Gastroesophageal sphincter (tissue), 4 donors: ENCODE measurements around the gene SNX14. TPM values are rescaled to one million over a fixed set of nuclear protein-coding genes. Genes with fewer than 3 reads are reported as not detected.

ENCODE experiments used
- ATAC-seq: fragments of 150-250 bp; one replicate; pipeline ENCODE4 v1.9.1; 2016; ENCODE audit warnings: mild to moderate bottlenecking, moderate library complexity
- H3K27ac ChIP-seq, 4 donors: fragments of 200-600 bp; sonication (generic) in 3 of 4; 1 replicate in 3 of 4; 2 replicates in 1 of 4; pipeline ENCODE4 v1.5.1; 2016 to 2019
- H3K27me3 ChIP-seq: fragments of 200-600 bp; sonication (generic); one replicate; pipeline ENCODE4 v1.5.1; 2019
- H3K36me3 ChIP-seq, 2 donors: fragments of 200-600 bp; sonication (generic); one replicate each; pipeline ENCODE4 v1.5.1; 2019; ENCODE audit warnings: control low read depth in 1 of 2
- H3K4me1 ChIP-seq, 3 donors: fragments of 200-600 bp; sonication (generic); 1 replicate in 2 of 3; 2 replicates in 1 of 3; pipeline ENCODE4 v1.5.1; 2016 to 2019; ENCODE audit warnings: control low read depth in 2 of 3
- H3K4me3 ChIP-seq, 2 donors: fragments of 200-600 bp; sonication (generic); one replicate each; pipeline ENCODE4 v1.5.1; 2019; ENCODE audit warnings: mild to moderate bottlenecking in 1 of 2, moderate library complexity in 1 of 2
- H3K9me3 ChIP-seq, 3 donors: fragments of 200-600 bp; sonication (generic); one replicate each; pipeline ENCODE4 v1.5.1; 2017 to 2019; ENCODE audit warnings: control low read depth in 2 of 3
- EP300 ChIP-seq: sonication (generic); formaldehyde crosslinking; IDR thresholded peaks from one replicate; pipeline ENCODE4 v1.6.1; 2017; ENCODE audit warnings: antibody characterized with exemption, mild to moderate bottlenecking
- POLR2A ChIP-seq, 2 donors: fragments of 450-650 bp; IDR thresholded peaks; one replicate each; pipeline ENCODE4 v1.6.1; 2017; ENCODE audit warnings: antibody characterized with exemption in 2 of 2, mild to moderate bottlenecking in 2 of 2, moderate library complexity in 1 of 2
- POLR2AphosphoS5 ChIP-seq: sonication (generic); formaldehyde crosslinking; IDR thresholded peaks from one replicate; pipeline ENCODE4 v1.6.1; 2017; ENCODE audit warnings: antibody characterized with exemption
- WGBS, 2 donors: methylation state at CpG; one replicate each; pipeline ENCODE4 v1.1.5; 2018; ENCODE audit warnings: low coverage in 1 of 2; 5-methylcytosine and 5-hydroxymethylcytosine counted together
- total RNA-seq, 4 donors: library from RNA; depleted of rRNA; stranded (reverse); fragments of >200 nt; gene quantifications; one replicate each; pipeline ENCODE4 v1.1.0, GENCODE V29; 2016
- TF ChIP-seq, protein P1 (sequence below), 4 experiments: fragments of 200-600 bp in 2 of 4; fragments of 450-650 bp in 2 of 4; sonication (generic) in 1 of 4; IDR thresholded peaks; one replicate each; pipeline ENCODE4 v1.5.1; 2017 to 2019; ENCODE audit warnings: antibody characterized with exemption in 4 of 4, mild to moderate bottlenecking in 2 of 4, moderate library complexity in 2 of 4

SNX14 gene
- total RNA-seq, 4 donors from 2014 or later = 28.7 to 105 (median 48.8) TPM

DNA sequence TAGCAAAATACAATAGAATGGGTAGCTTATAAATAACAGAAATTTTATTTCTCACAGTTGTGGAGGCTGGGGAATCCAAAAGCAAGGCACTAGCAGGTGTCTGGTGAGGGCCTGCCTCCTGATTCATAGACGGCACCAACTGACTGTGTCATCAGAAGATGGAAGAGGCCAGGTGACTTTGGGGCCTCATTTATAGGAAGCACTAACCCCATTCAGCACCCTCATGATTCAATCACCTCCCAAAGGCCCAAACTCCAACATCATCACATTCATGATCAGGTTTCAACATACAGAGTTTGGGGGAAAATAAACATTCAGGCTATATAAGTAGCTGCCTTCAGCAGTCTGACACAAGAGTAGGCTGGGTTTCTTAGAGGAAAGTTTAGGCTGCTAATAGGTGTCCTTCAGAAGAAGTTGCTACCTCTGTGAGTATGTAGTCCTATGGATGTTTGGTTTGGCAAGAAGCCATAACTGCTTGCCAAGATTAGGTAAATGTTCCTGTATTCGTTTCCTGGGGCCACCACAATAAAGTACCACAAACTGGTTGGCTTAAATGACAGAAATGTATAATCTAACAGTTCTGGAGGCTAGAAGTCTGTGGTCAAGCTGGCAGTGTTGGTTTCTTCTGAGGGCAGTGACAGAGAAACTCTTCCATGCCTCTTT is 94.9 kb downstream of the SNX14 start:
- no peaks in the 10 kb centered on the region for H3K27me3 ChIP-seq
- H3K4me3 ChIP-seq = no peak overlapping the region
- peaks cover 0 to 26% of the 10 kb centered on the region in 2 donors for H3K36me3 ChIP-seq
- no peaks in the 10 kb centered on the region for H3K9me3 ChIP-seq
- no peaks in the 10 kb centered on the region for H3K4me1 ChIP-seq
- TF ChIP-seq POLR2A (IDR thresholded peaks at IDR 0.05) = no peak
- TF ChIP-seq, protein P1, sequence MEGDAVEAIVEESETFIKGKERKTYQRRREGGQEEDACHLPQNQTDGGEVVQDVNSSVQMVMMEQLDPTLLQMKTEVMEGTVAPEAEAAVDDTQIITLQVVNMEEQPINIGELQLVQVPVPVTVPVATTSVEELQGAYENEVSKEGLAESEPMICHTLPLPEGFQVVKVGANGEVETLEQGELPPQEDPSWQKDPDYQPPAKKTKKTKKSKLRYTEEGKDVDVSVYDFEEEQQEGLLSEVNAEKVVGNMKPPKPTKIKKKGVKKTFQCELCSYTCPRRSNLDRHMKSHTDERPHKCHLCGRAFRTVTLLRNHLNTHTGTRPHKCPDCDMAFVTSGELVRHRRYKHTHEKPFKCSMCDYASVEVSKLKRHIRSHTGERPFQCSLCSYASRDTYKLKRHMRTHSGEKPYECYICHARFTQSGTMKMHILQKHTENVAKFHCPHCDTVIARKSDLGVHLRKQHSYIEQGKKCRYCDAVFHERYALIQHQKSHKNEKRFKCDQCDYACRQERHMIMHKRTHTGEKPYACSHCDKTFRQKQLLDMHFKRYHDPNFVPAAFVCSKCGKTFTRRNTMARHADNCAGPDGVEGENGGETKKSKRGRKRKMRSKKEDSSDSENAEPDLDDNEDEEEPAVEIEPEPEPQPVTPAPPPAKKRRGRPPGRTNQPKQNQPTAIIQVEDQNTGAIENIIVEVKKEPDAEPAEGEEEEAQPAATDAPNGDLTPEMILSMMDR (IDR thresholded peaks at IDR 0.05) = no peak
- TF ChIP-seq POLR2AphosphoS5 = no peak
- no peak for TF ChIP-seq EP300
- ATAC-seq = no peak
- no peak overlapping the region for H3K27ac ChIP-seq
- WGBS, 2 donors = 43 to 71% methylated on average over 1 to 2 of the region's 2 CpGs

DNA sequence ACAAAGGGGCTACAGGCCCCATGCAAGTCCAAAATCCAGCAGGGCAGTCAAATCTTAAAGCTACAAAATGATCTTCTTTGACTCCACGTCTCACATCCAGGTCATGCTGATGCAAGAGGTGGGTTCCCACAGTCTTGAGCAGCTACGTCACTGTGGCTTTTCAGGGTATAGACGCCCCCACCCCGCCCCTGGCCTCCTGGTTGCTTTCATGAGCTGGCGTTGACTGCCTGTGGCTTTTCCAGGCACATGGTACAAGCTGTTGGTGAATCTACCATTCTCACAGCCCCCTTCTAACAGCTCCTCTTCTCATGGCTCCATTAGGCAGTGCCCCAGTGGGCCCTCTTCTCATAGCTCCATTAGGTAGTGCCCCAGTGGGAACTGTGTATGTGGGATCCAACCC is 96.8 kb downstream of the SNX14 start:
- no peak overlapping the region for H3K4me3 ChIP-seq
- peaks cover 0 to 11% of the 10 kb centered on the region in 2 donors for H3K36me3 ChIP-seq
- WGBS, 2 donors = 92 to 96% methylated on average over 3 to 5 of the region's 5 CpGs
- no peak for ATAC-seq
- H3K27me3 ChIP-seq = no peaks in the 10 kb centered on the region
- H3K4me1 ChIP-seq = no peaks in the 10 kb centered on the region
- no peak overlapping the region for H3K27ac ChIP-seq
- TF ChIP-seq POLR2AphosphoS5 = no peak
- TF ChIP-seq EP300 = no peak
- TF ChIP-seq, protein P1 (IDR thresholded peaks at IDR 0.05) = no peak
- TF ChIP-seq POLR2A (IDR thresholded peaks at IDR 0.05) = no peak
- no peaks in the 10 kb centered on the region for H3K9me3 ChIP-seq

DNA sequence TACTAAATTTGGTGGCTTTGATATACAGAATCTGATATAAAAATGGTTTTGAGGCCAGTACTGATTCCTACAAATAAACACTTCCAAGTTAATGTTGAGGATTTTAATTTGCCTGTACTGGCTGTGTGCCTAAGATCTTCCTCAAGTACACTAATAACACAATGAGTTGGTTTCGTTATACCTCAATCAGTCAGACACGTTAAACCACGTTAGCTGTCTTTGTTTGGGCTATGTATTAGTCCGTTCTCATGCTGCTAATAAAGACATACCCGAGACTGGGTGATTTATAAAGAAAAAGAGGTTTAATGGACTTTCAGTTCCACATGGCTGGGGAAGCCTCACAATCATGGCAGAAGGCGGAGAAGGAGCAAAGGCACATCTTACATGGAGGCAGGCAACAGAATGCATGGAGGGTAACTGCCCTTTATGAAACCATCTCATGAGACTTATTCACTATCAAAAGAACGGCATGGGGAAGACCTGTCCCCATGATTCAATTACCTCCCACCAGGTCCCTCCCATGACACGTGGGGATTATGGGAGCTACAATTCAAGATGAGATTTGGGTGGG is 97.6 kb downstream of the SNX14 start:
- Histone ChIP-seq H3K9me3 (no peaks in the 10 kb centered on the region), H3K36me3 (peaks cover 0 to 3% of the 10 kb centered on the region in 2 donors), H3K4me1 (no peaks in the 10 kb centered on the region), H3K27me3 (no peaks in the 10 kb centered on the region), H3K4me3 (no peak overlapping the region), H3K27ac (no peak overlapping the region)
- no peak for TF ChIP-seq POLR2AphosphoS5
- no peak for TF ChIP-seq POLR2A (IDR thresholded peaks at IDR 0.05)
- no peak for TF ChIP-seq EP300
- TF ChIP-seq, protein P1 (IDR thresholded peaks at IDR 0.05) = no peak
- 88 to 95% methylated on average over 4 to 7 of the region's 8 CpGs for WGBS, 2 donors
- no peak for ATAC-seq

DNA sequence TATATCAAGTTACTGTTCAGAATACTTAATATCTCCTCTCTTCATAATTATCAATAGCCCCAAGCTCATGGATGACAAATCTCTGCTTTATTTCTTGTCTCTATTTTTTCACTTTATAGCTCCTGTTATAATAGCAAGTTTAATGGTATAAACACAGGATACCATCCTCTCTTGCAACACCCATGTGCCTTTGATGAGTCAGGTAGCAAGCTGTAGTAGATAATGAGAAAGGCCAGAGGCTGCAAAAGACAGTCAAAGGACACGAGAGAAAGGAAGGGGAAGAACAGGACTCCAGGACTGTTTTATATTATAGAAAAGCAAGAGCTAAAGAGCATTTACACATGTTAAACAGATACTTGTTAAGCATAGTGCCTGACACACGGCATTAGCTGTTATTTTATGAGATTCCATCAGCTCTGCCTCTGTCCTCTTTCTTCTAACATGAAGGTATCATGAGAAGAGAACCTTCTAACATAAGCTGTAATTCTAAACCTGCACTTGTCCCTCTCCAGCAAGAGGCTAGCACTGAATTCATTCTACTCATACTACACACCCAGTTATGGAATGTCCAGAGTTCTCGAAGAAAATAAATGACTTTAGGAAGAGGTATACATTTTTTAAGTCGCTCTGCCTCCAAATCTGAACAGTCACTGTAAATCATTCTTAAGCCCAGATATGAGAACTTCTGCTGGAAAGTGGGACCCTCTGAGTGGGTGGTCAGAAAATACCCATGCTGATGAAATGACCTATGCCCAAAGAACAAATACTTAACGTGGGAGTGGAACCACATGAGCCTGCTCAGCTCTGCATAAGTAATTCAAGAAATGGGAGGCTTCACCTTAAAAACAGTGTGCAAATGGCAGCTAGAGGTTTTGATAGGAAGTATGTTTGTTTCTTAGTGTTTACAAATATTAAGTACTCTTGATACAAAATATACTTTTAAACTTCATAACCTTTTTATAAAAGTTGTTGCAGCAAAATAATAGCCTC is 98.8 kb downstream of the SNX14 start:
- Histone ChIP-seq H3K27ac (no peak overlapping the region), H3K27me3 (no peaks in the 10 kb centered on the region), H3K9me3 (no peaks in the 10 kb centered on the region), H3K36me3 (peaks cover 0 to 3% of the 10 kb centered on the region in 2 donors), H3K4me3 (no peak overlapping the region), H3K4me1 (no peaks in the 10 kb centered on the region)
- ATAC-seq = no peak
- 43 to 75% methylated on average over 4 to 5 of the region's 5 CpGs for WGBS, 2 donors
- TF ChIP-seq EP300 = no peak
- TF ChIP-seq POLR2A (IDR thresholded peaks at IDR 0.05) = no peak
- TF ChIP-seq POLR2AphosphoS5 = no peak
- TF ChIP-seq, protein P1 (IDR thresholded peaks at IDR 0.05) = no peak
